Measurements from ENCODE around the gene PRKG1.
"Not testable (repeated sequence)": the region's sequence is repeated elsewhere in the genome, so short reads cannot be mapped to it uniquely, and the experiment has no call there.

PRKG1 gene

DNA sequence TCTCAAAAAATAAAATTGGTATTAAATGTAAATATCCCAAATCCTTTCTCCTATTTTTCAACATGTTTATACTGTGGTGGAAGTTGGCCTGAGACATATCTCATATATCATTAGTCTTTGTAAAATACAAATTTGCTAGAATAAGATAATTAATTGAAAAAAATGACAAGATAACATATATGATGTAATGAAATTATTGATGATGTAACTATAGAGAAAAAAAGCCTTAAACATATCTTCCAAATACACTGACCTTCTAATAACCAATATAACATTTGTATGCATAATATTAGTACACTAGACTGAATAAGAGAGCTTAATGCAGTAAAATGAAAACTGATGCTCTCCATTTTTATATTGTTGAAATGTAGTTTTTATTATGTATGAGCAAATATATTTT is 104.3 kb downstream of the PRKG1 start:
- no peak for DNase-seq

DNA sequence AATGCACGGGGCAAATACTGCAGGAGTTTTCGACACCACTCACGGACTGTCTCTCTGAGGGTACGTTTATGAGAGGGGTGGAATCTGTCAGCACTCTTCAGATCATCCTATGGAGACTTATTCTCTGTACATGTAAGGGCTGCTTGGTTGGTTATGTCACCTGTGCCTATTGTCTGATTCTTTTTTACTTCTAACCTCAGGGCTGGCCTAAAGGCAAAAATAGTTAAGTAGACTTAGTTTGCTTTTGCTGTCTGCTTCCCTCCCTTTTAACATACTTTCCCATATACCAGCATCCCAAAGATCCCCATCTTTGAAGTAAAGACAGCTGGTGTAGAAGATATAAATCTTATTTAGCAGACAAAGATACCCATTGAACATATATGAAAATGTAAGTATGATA is 105.9 kb downstream of the PRKG1 start:
- DNase-seq: no peak

DNA sequence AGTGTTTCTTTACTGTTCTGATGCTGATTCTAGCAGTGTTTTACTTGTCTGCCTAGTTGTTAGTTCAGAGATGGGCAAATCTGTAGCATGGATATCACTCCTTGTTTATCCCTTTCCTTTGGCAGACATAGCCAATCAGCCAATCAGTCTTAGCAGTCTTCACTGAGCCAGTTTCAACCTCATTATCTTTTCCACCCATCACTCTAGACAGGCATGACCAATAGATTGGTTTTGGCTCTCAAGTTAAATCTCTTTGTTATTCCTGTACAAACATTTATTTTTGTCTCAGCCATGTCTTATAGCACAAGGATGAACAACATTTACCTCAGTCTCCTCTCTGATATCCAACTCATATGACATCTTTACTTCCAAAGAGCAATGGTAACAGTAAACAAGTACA is 109.5 kb downstream of the PRKG1 start:
- DNase-seq: no peak

DNA sequence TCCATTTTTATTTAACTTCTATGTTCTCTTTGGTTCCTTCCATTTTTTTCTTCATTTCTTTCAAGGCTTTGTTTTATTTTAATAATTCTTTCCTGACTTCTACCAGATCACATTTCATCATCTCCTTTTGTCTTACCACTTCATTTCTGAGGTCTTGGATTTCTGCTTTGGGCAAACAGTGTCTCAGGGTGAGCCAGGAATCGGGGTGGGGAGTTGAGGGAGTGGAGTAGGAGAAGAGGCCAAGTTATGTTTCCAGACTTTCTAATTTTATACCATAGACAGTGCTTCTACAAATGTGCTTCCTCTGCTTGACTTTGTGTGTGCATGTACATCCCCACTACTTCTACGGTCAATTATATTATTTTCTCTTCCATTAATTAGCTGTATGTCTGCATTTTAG is 112.1 kb downstream of the PRKG1 start:
- no peak for DNase-seq

DNA sequence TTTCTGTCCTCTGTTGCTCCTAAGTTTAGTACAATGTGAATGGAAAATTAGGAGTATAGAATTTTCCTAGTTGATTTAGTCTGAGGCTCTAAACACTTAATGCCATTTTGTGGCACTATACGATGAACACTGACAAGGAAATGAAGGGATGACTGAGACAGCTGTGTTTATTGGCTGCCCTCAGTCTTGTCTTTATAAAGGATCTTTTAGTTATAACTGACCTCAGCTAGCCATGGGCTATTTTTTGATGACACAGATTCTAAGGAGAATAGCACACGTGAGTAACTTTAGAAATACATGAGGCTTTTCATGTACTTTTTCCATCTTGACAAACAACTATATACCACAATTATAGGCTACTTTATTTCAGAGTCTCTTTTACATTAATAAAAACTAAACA is 113.7 kb downstream of the PRKG1 start:
- DNase-seq: no peak

DNA sequence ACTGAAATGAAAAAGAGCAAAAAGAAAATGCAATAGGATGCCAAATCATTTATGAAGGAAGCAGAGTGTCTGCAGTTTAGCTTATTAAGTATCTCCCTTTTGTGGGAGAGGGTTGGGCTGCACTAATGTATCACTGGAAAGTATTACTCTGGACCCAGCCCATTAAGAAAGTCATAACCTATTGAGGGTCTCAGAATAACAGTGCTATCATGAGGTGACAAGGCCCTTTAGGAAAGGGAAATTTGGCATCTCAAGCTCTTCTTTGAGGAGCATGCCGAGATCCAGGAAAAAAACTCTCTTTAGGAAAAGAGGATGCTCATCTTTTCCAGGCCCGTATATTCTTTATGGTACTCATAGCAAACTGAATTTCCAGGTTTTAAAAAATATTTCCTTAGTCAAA is 114.6 kb downstream of the PRKG1 start:
- no peak for DNase-seq

DNA sequence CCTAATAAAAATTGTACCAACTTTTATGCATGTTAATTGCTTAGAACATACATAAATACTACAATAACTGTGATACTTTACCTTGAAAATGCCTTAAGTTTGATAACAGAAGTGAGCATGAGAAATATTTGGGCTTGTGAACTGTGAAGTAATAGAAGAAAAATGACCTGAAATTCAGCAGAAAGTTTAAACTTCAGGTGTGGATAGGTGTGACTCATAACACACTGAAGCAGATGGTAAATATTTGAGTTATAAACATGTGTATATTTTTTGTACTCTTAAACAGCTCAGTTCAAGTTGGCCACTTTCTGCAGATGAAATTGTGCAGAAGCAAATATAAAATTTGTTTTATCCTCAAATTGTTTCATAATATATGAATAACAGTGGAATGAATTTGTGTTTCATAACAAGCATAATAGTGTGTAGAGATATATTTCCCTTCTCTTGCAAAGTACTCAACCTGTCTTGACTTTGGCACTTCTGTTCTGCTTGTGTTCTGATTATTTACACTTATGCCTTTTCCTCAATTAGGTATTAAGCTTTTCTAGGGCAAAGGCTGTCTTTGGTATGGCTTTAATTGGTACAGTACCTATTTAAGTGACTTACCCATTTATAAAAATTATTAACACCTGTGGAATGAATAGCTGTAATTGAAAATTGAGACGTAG is 122.4 kb downstream of the PRKG1 start:
- DNase-seq: no peak

DNA sequence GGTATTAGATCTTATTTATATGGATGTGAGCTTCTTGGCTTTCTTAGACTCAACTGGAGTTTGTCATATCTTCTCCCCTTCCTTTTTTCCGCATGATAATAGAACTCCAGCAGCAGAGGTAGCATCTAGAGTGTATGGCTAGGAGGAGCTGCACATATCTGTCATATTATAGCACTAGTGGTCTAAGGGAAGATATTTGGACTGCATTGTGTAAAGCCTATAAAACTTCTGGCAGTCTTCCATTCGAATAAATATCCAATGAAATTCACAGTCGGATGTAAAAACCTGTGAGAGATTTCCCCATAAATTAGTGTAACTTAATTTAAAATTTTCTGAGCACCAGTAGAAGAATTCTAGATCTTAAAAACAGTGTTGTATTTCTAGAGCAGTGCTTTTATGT is 123.9 kb downstream of the PRKG1 start:
- DNase-seq: no peak

DNA sequence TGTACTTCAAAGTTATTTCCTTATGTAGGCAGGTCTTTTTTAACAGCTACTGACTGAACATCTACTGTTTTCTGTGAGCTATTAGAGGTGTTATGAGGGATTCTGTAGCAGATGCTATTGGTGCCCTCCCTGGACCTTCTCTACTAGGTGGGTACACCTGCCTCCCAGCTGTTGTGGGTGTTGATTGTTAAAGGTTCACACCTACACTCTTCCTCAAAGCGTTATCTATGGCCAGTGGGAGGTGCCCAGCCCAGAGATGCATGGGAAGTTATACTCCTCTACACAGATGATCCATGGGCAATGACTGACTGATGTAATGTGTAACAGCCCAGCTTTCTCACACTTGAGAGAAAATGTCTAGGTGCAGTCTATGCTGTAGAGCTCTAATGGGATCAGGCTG is 127.7 kb downstream of the PRKG1 start:
- DNase-seq: no peak

DNA sequence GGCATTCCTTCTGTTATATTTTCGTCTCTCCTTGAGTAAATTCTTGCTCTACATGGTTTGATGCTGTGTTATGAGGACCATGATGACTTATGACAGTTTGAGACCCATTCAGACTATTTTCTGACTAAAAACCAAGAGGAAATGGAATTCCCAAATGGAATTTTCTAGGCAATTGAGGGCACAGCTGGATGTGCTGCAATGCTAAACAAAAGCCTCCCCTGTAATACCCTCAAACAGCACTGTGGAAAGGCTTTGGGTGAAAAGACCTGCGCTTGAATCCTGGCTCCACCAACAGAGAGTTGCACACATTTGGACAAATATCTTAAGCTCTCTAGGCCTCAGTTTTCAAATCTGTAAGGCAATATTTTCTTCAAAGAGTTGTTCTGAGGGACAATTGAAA is 129.1 kb downstream of the PRKG1 start:
- no peak for DNase-seq

DNA sequence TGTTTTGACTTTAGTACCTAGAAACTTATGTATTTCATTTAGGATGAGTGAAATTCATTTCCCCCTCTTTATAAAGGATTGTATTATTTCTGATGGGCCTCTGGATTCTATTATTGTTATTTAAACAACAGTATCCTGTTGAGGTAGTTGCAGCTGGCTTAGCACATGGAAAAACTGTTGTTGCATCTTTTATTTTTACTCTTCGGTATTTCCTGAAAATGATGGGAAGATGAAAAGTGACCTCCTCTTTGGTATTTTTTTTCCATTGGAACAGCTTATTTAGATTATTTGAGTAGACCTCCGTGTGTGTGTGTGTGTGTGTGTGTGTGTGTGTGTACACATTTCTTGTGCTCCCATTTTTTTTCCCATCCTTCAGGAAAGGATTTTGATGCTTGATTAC is 129.8 kb downstream of the PRKG1 start:
- DNase-seq: no peak

DNA sequence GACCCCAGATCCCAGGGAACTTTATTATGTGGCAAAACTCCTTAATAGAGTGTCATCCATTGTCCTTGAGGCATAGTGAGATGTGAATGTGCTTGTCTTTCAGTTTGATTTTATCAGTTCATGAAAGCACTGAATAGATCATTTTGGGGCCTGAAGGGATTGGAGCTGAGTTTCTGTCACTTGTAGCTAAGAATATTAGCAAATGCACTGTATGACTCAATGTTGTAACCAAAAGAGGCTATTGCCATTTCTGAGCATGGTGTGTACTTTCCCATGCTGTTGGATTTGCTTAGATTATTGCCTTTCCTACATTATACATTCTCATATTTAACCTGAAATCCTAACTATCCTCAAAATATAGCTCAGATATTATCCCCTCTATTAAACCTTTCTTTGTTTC is 130.4 kb downstream of the PRKG1 start:
- DNase-seq: no peak

DNA sequence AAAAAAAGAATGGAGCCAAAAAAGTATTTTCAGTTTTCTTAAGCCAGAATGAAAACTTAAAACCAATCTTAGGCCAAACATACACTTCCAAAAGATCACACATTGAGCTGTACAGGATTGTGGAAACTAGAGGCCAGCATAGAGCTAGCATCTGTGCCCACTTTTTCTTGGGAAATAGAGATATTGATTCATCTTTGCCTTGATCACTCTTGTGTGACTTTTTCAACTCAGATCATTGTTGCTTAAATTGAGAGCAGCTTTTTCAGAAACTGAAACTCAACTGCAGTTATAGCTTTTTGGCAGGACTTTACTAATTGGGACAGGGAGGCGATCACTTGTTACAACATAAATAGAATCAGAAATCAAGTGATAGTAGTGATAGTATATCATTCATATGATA is 132.2 kb downstream of the PRKG1 start:
- no peak for DNase-seq

DNA sequence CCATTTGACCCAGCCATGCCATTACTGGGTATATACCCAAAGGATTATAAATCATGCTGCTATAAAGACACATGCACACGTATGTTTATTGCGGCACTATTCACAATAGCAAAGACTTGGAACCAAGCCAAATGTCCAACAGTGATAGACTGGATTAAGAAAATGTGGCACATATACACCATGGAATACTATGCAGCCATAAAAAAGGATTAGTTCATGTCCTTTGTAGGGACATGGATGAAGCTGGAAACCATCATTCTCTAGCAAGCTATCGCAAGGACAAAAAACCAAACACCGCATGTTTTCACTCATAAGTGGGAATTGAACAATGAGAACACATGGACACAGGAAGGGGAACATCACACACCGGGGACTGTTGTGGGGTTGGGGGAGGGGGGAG is 138.7 kb downstream of the PRKG1 start:
- DNase-seq: not testable (repeated sequence)

DNA sequence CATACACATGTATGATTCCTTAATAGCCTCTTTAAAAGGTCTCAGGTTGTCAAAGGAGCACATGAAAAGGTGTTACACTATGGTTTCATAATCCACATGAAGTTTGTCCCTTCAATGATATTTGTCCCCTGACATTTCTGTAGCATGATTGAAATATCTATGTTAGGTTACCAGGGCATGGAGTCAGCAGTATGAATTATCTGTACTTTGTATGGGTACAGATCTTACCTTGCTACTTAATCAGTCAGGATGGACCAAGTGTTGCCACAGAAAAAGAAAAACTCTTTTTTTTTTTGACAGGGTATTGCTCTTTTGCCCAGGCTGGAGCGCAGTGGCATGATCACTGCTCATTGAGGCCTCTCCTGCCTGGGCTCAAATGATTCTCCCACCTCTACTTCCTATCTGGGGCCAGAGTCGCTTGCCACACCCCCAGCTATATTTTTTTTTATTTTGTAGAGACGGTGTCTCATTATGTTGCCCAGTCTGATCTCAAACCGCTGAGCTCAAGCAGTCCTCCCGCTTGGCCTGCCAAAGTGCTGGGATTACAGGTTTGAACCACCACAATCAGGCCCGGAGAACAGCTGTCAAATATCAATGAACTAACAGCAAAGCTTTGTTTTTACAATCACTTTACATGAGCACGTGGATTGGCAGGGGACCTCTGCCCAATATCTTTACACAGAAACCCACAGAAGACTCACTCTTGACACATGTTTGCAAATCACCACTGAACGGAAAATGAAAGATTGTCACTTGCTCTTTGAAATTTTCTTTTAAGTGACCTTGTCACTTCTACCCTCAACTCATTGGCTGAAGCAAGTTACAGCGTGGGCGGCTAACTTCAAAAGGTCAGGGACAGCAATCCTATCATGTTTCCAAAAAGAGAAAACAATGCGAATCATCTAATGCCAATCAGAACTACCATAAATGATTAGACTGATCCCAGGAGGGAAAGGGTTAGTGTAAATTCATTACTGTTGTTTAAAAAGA is 140.2 kb downstream of the PRKG1 start:
- peak; percentile 9 for DNase-seq

DNA sequence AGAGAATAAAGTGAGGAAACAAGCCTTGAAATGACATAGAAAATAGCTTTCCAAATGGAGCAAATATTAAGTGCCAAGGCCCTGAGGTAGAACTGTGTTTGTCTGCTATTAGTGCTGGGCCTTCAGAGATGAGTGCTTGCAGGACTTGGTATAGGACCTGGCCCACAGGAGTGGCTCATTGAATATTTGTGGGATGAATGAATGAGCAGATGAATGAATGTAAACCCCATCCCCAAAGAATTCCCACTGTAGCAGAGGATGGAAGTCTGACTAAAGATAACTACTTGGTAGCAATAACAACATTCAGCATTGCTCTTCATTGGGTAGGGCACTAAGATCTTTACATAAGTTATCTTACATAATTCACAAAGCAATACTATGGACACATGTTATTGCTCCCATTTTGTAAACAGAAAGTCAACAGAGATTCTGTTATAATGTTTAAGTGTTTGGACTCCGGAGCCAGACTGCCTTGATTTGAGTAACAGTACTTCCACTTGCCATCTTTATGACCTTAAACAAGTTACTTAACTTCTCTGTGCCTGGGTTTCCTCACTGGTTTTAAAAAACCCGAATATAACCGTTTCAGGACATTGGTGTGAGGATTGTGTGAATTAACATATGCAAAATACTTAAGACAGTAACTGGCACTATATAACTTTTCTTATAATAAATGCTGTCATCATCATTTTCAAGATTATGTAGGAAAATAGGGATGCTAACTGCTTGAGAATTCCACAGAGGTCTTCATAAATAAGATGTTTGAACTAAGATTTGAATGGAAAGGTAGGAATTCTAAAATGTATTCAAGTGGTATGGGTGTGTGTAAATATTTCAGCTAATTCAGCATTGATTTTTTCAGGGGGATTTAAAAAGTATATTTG is 141.9 kb downstream of the PRKG1 start:
- no peak for DNase-seq

DNA sequence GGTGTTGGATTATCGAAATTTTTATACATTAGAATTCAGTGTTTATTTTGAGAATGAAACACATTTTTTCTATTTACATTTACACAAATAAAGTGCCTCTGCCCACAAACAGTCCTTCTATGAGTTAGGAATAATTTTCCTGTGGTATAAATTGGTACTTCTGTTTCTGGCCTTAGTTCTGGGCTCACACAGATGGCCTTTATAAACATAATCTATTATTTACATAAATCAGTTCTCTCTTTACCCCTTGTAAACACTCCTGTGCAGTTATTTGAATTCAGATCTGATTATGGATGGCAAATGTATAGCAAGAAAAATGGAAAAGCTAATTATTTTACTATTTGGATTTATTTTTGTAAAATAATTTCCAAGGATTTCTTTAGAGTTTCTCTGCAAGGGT is 143.2 kb downstream of the PRKG1 start:
- no peak for DNase-seq

DNA sequence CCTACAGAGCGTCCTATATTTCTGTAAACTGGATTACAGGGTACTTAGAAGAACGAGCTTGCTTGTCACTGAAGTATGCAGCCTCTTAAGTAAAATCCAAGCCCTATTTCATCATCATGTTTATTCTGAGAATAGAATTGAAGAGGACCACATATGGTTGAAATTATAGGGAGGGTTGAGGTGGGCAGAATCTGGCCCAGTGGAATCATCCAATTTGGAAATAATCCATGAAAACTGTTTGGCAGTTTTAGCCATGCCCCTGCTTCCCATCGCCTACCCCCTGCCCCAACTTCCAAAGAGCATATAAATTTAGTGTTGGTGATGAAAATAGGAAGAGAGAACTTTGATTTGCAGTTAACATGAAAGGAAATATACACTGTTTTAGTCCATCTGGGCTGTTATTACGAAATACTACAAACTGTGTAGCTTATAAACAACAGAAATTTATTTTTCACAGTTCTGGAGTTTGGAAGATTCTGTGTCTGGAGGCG is 150.4 kb downstream of the PRKG1 start:
- no peak for DNase-seq

DNA sequence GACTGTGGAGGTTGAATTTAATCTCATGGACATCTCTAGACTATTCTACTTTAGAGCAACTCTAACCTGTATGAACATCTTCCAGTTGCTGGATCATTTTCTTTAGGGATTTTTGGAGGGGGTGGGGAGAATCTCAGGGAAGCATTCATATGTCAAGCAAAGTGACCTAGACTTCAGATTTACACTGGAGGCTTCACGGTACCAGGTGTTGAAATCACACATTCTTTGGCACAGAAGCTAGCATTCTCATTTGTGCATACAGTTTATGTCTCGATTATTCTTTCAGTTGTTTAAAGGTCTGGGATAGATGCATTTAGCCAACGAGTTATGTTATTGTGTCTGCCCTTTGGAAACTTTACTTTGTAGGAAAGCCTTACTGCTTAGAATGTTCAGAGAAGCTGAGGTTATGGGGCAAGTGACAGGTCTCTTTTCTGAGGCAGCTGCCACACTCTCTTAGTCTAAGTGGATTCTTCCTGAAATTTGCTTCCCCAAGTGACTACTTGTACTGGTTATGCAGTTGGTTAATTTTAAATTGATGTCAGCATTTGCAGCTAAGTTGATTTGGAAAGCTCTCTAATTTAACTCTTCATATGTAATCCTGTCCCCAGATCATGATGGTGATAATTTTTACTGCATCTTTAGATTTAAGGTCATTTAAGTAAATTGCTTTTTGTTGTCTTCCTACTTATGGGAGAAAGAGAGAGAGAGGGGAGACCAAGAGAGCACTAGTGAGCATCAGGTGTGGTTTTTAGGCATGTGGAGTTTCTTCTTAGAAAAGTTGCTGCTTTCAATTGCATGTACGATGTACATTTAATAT is 153.8 kb downstream of the PRKG1 start:
- no peak for DNase-seq

DNA sequence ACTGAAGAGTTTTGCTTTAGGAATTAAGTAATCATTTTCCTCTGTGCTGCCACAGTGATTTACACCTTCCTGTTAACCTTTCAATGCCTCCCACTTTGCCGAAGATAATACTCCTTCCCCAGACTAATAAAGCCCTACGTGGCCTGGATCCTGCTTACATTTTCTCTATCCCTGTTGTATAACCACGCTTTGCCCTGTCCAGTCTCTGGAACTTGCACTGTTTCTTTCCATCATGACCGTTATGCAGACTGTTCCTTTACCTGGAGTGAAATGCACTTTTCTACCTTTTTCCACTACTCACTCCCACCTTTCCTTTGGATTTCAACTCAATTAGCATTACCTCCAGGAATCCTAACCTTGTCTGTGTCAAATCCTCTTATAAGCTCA is 154.4 kb downstream of the PRKG1 start:
- DNase-seq: no peak

DNA sequence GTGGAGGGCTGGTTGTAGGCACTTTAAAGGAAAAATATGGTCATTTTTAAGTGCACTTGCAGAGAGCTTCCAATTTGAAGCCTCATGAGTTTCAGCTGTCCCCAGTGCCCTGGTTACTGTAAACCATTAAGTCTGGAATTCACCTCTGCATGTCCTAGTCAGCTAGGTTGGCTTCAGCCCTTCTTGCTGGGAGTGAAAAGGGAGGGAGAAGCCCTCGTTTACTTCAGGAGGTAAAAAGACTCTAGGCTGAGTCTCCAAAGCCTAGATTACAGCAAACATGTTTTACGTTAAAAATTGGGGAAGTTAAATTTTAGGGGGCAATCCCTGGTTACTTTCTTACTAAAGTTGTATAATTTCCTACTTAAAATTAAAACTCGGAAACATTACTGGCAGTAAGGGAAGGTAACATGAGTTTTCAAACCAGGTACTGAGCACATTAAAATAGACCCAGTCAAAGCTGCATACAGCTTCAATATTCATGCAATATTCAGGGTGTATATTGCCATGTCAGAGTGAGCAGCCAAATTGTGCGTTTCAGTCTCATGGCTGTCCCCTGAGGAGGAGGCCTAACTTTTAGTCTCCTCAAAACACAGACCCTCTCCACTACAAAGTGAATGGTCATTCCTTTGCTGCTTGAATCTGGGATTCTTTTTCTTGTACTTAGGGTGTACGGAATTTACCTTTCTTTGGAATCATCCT is 156.7 kb downstream of the PRKG1 start:
- no peak for DNase-seq

DNA sequence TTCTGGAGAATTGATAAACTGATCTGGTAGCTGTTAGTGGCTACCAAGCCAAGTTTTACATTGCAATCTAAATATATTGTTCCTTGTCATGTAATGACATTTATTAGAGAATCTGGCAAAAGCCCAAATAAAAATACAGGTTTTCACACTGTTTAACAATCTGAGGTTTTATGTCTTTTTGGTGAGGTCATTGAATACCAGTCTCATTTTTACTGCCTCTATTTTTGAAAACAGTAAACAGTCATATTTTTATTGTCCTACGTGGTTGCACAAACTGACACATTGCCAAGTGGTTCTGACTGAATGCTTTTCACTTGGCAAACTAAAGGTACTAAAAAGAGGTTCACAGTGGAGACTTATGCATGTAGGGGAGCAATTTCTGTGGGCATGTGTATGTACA is 157.5 kb downstream of the PRKG1 start:
- DNase-seq: no peak
